ENCODE measurements around the gene ATP5PD.
"Not testable (repeated sequence)": the region's sequence is repeated elsewhere in the genome, so short reads cannot be mapped to it uniquely, and the experiment has no call there.

The ATP5PD gene

DNA sequence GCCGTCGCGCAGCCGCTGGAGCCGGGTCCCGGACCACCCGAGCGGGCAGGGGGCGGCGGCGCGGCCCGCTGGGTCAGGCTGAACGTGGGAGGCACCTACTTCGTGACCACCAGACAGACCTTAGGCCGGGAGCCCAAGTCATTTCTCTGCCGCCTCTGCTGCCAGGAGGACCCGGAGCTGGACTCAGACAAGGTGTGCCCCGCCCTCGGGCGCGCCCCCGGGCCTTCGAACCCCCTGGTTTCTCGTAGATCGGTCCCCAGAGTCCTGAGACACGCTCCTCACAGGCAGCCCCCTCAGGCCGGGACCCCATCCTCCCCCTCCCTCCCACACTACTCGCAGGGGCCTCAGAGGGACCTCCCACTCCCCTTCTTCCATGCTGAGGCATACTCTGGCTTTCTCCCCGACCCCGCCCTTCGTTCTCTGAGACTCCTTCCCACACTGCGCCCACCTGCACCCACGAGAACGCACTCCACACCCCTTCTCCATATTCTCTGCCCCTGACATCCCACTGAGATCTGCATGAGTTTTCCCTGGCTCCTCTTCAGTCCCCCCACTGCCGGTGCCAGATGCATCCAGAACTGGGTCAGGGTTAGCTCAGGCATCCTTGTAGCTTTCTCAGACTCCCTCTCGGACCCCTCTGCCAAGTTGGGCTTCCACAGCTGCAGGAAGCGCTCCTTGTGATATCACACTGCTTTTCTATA is 779 bp upstream of the ATP5PD start:
- TF ChIP-seq, protein P1, sequence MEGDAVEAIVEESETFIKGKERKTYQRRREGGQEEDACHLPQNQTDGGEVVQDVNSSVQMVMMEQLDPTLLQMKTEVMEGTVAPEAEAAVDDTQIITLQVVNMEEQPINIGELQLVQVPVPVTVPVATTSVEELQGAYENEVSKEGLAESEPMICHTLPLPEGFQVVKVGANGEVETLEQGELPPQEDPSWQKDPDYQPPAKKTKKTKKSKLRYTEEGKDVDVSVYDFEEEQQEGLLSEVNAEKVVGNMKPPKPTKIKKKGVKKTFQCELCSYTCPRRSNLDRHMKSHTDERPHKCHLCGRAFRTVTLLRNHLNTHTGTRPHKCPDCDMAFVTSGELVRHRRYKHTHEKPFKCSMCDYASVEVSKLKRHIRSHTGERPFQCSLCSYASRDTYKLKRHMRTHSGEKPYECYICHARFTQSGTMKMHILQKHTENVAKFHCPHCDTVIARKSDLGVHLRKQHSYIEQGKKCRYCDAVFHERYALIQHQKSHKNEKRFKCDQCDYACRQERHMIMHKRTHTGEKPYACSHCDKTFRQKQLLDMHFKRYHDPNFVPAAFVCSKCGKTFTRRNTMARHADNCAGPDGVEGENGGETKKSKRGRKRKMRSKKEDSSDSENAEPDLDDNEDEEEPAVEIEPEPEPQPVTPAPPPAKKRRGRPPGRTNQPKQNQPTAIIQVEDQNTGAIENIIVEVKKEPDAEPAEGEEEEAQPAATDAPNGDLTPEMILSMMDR (IDR thresholded peaks at IDR 0.05; ENCODE audit: insufficient read depth, missing control alignments), result no peak
- FAIRE-seq, result no peak
- no peak for DNase-seq (ENCODE audit: insufficient read length, low spot score)

DNA sequence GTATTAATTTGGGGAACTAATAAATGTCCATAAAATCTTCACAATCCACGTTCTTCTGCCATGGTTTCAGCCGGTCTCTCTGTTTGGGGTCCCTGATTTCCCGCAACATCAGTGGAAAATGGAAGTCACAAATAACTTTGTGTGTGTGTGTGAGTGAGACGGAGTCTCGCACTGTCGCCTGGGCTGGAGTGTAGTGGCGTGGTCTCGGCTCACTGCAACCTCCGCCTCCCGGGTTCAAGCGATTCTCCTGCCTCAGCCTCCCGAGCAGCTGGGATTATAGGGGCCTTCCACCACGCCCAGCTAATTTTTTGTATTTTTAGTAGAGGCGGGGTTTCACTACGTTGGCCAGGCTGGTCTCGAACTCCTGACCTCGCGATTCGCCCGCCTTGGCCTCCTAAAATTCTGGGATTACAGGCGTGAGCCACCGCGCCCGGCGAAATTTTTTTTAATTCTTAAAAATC is 793 bp downstream of the ATP5PD start:
- FAIRE-seq; DNase-seq (ENCODE audit: insufficient read length, low spot score): not testable (repeated sequence)

DNA sequence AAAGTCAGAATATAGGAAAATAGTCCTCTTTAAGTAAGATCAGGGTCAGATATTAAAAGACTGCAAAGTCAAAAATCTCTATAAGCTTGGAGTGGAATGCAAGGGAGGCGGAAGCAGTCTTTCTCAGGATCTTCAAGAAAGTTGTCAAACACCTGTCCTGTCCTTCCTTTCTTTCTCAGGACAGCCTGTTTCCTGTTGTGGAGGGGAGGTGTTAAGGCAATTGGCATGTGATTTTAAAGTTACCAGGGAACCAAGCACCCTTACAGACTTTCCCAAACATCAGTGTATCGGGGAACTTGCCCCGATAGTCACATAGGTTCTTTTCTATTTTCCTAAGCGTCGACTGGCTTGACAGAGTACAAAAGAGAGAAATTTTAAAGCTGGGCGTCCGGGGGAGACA is 2.1 kb downstream of the ATP5PD start:
- TF ChIP-seq, protein P1 (IDR thresholded peaks at IDR 0.05; ENCODE audit: insufficient read depth, missing control alignments), result no peak
- FAIRE-seq (no peak), DNase-seq (ENCODE audit: insufficient read length, low spot score) (no peak)

DNA sequence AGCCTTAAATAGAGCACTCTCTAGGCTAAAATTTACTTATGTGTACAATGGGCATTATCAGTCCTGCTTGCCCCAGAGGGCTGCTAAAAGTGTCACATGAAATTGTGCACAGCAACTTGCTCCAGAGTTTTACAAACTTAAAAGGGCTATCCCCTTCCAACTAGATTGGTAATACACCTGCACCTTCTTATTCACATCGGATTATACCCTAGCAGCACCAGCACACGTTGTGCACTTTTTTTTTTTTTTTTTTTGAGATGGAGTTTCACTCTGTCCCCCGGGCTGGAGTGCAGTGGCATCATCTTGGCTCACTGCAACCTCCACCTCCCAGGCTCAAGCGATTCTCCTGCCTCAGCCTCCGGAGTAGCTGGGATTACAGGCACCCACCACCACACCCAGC is 3.0 kb downstream of the ATP5PD start:
- DNase-seq (ENCODE audit: insufficient read length, low spot score); FAIRE-seq: not testable (repeated sequence)

DNA sequence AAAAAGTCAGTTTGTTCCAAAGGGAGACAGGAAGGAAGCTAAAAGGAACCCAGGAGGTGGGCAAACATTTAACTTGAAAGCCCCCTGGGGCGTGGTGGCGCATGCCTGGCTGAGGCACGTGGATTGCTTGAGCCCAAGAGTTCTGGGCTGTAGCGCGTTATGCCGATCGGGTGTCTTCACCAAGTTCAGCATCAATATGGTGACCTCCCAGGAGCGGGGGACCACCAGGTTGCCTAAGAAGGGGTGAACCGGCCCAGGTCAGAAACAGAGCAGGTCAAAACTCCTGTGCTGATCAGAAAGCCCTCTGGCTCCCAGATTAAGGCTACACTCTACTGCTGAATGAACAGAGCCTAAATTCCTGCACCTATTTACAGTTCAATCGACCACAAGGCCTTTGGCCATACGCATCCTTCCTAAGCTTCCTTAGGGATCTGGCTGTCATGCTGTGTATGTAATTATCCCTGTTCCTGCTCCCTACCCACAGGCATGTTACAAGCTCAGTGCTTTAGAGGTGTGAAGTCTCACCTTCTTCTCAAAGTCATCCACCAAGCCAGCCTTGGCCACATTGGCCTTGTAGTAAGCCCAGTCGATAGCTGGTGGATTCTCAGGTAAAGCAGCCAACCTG is 5.0 kb downstream of the ATP5PD start:
- TF ChIP-seq, protein P1 (IDR thresholded peaks at IDR 0.05; ENCODE audit: insufficient read depth, missing control alignments), result no peak
- DNase-seq (ENCODE audit: insufficient read length, low spot score) (no peak), FAIRE-seq (no peak)

DNA sequence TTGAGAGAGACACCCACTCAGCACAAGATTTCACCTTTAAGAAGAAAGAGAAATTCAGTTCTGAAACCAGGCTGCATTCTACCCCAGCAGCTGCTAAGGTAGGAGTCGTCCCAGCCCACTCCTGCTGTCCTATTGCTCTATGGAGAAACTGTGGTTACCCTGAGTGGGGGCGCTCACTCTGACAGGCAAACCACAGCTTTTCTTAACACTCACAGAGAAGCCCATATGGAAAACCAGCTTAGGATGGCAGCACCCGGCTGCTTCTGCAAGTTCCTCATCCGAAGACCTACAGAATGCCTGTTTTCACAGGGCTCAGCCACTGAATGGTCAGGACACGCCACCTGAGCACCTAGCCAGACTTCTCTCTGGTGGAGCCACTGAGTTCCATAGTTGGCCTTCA is 7.5 kb downstream of the ATP5PD start:
- FAIRE-seq (no peak), DNase-seq (ENCODE audit: insufficient read length, low spot score) (no peak)
- TF ChIP-seq, protein P1 (IDR thresholded peaks at IDR 0.05; ENCODE audit: insufficient read depth, missing control alignments), result no peak

DNA sequence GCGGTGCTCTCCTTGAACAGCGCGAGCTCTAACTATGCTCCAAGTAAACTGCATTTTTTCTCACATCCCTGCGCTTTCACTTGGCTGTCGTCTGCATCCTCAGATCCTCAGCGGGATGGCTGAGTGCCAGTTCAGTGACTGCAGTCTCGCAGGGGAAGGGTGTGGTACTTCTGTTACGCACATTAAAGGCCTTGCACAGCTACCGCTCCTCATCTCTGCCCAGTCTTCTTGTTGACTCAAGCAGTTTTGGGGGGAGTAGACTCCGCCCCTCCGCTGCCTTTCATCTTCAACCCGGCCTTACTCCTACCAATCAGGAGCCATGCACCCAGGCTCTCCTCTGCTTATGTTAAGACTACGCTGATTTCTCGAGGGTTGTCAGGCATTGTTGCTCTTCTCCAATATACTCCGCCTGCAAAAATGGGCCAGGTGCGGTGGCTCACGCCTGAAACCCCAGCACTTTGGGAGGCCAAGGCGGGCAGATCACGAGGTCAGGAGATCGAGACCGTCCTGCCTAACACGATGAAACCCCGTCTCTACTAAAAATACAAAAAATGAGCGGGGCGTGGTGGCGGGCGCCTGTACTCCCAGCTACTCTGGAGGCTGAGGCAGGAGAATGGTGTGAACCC is 10.0 kb downstream of the ATP5PD start:
- FAIRE-seq (no peak), DNase-seq (ENCODE audit: insufficient read length, low spot score) (no peak)
- TF ChIP-seq, protein P1 (IDR thresholded peaks at IDR 0.05; ENCODE audit: insufficient read depth, missing control alignments), result no peak

DNA sequence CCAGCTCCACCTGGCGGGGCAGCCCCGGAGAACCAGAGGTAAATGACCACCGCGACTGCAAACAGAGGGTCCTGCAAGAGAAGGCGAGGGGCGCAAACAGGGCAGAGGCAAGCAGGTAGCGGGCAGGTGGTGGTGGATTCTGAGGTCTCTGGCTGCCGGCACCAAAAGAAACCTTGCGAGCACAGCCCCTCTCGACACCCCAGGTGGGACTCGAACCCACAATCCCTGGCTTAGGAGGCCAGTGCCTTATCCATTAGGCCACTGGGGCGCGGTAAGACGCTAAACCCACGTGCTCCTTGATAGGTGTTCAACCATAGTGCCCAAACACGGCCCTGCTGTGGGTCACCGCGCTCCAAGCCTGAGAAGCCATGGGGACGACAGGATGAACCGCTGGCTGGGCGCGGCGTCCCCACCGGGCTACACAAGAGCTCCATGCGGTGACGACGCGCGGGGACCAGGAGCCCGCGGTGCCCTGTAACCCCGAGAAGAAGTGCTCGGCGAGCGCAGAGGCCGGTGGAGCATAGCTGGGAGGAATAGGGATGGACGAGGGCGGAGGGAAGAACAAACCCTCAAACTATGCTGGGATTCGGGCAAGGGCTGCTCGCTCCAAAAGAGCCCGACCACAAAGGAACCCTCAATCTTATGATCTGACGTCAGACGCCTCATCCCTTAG is 12.4 kb downstream of the ATP5PD start:
- TF ChIP-seq, protein P1 (IDR thresholded peaks at IDR 0.05; ENCODE audit: insufficient read depth, missing control alignments), result peak; percentile 0
- DNase-seq (ENCODE audit: insufficient read length, low spot score), result no peak
- FAIRE-seq, result no peak
